PFSK-1 (cell line): ENCODE measurements around the gene RAD51.

Experiments
- FOXP2 ChIP-seq: optimal IDR thresholded peaks from 2 replicates; pipeline ENCODE3; 2011; ENCODE audit warnings: borderline replicate concordance, control low read depth, inconsistent platforms; ENCODE audit not compliant: insufficient read depth; ENCODE audit errors: extremely low read length, extremely low read depth
- POLR2AphosphoS5 ChIP-seq: IDR thresholded peaks from 2 replicates; pipeline ENCODE4 v1.6.1; 2012; ENCODE audit warnings: low read depth, mild to moderate bottlenecking, control low read depth, low read length, moderate library complexity
- REST ChIP-seq, 2 experiments: IDR thresholded peaks; 2 replicates each; pipeline versions ENCODE4 v1.6.1 to v1.8.0; 2011 to 2012; ENCODE audit warnings: low read depth in 2 of 2, low read length in 2 of 2, control low read depth in 1 of 2, inconsistent platforms in 1 of 2, mild to moderate bottlenecking in 1 of 2, moderate library complexity in 1 of 2; ENCODE audit not compliant: insufficient read depth in 1 of 2
- SIN3A ChIP-seq: IDR thresholded peaks from 2 replicates; pipeline ENCODE4 v1.6.1; 2012; ENCODE audit warnings: mild to moderate bottlenecking, low read length, moderate library complexity, borderline replicate concordance; ENCODE audit not compliant: insufficient read depth
- TAF1 ChIP-seq: IDR thresholded peaks from 2 replicates; pipeline ENCODE4 v1.6.1; 2012; ENCODE audit warnings: low read length, control low read depth, borderline replicate concordance; ENCODE audit not compliant: insufficient read depth

Gene RAD51

DNA sequence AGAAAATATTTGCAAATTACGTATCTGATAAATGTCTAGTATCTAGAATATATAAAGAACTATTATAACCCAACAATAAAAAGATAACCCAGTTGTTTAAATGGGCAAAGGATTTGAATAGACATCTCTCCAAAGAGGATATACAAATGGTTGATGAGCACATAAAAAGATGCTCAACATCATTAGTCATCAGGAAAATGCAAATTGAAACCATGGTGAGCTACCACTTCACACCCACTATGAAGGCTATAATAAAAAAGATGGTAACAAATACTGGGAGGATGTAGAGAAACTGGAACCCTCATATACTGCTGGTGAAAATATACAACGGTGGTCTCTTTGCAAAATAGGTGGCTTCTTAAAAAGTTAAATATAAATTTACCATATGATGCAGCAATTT lies 28.0 kb downstream of the RAD51 start:
- TF ChIP-seq REST (IDR thresholded peaks at IDR 0.05; ENCODE audit: insufficient read depth in 1 of 2, low read depth in 2 of 2, low read length in 2 of 2) = no peak

GRCh38 chr15:40723919-40724318 lies 28.9 kb downstream of the RAD51 start:
- no peak for TF ChIP-seq SIN3A
- no peak for TF ChIP-seq TAF1
- no peak for TF ChIP-seq POLR2AphosphoS5
- TF ChIP-seq FOXP2 = no peak
- no peak for TF ChIP-seq REST (IDR thresholded peaks at IDR 0.05; ENCODE audit: insufficient read depth in 1 of 2, low read depth in 2 of 2, low read length in 2 of 2)

DNA sequence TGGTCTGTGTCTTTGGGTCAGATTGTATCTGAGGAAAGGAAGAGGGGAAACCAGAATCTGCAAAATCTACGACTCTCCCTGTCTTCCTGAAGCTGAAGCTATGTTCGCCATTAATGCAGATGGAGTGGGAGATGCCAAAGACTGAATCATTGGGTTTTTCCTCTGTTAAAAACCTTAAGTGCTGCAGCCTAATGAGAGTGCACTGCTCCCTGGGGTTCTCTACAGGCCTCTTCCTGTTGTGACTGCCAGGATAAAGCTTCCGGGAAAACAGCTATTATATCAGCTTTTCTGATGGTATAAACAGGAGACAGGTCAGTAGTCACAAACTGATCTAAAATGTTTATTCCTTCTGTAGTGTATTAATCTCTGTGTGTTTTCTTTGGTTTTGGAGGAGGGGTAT lies 36.1 kb downstream of the RAD51 start:
- peak in 1 of 2 experiments; percentile 61; a peak in 1 of 4 replicates for TF ChIP-seq REST (IDR thresholded peaks at IDR 0.05; ENCODE audit: insufficient read depth in 1 of 2, low read depth in 2 of 2, low read length in 2 of 2)
- TF ChIP-seq TAF1 = no peak
- TF ChIP-seq FOXP2 = peak; percentile 53
- TF ChIP-seq POLR2AphosphoS5 = no peak
- TF ChIP-seq SIN3A = no peak

- no peak for TF ChIP-seq SIN3A
- TF ChIP-seq TAF1 = no peak
- no peak for TF ChIP-seq FOXP2
- no peak for TF ChIP-seq REST (IDR thresholded peaks at IDR 0.05; ENCODE audit: insufficient read depth in 1 of 2, low read depth in 2 of 2, low read length in 2 of 2)
- TF ChIP-seq POLR2AphosphoS5 = no peak
Observed at GRCh38 chr15:40736575-40736974, 41.6 kb downstream of the RAD51 start.

DNA sequence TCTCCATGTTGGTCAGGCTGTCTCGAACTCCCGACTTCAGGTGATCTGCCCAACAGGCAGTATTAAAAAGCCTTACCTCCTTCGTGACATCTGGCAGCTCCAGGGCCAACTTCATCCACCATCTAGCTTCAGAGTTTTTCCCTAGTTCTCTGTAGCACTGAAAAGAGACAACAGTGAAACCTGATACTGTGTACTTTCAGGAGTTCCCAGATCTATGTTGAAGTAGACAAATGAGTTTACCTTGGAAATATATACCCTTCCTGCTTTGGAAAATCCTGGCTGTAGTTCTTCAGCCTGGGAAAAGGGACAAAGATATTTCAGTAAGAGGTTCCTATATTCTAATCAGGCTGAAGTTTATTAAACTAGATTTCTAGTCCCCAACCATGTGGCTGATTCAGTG lies 42.1 kb downstream of the RAD51 start:
- no peak for TF ChIP-seq FOXP2
- TF ChIP-seq REST (IDR thresholded peaks at IDR 0.05; ENCODE audit: insufficient read depth in 1 of 2, low read depth in 2 of 2, low read length in 2 of 2) = no peak
- TF ChIP-seq POLR2AphosphoS5 = no peak
- no peak for TF ChIP-seq SIN3A
- no peak for TF ChIP-seq TAF1
